Stimulated activated naive CD8-positive, alpha-beta T cell treated with anti-CD3 and anti-CD28 coated beads, Interleukin-15, Interleukin-2, amounts not matched to agents 100 ng/mL and 50 ng/mL, for 24 hours (primary cell): ENCODE data around the gene AUTS2.

ENCODE experiments used
- H3K27ac Mint-ChIP-seq: one replicate; pipeline ENCODE4 v1.8.0; 2021; ENCODE audit warnings: mild to moderate bottlenecking, mixed read lengths
- H3K27me3 Mint-ChIP-seq: one replicate; pipeline ENCODE4 v1.8.0; 2021; ENCODE audit warnings: mixed read lengths
- H3K36me3 Mint-ChIP-seq: one replicate; pipeline ENCODE4 v1.8.0; 2021; ENCODE audit warnings: low read depth, mixed read lengths
- H3K4me1 Mint-ChIP-seq: one replicate; pipeline ENCODE4 v1.8.0; 2021; ENCODE audit warnings: low read depth, mixed read lengths
- H3K4me3 Mint-ChIP-seq: one replicate; pipeline ENCODE4 v1.8.0; 2021; ENCODE audit warnings: mild to moderate bottlenecking, mixed read lengths
- H3K9me3 Mint-ChIP-seq: one replicate; pipeline ENCODE4 v1.8.0; 2021; ENCODE audit warnings: mixed read lengths

The AUTS2 gene

DNA sequence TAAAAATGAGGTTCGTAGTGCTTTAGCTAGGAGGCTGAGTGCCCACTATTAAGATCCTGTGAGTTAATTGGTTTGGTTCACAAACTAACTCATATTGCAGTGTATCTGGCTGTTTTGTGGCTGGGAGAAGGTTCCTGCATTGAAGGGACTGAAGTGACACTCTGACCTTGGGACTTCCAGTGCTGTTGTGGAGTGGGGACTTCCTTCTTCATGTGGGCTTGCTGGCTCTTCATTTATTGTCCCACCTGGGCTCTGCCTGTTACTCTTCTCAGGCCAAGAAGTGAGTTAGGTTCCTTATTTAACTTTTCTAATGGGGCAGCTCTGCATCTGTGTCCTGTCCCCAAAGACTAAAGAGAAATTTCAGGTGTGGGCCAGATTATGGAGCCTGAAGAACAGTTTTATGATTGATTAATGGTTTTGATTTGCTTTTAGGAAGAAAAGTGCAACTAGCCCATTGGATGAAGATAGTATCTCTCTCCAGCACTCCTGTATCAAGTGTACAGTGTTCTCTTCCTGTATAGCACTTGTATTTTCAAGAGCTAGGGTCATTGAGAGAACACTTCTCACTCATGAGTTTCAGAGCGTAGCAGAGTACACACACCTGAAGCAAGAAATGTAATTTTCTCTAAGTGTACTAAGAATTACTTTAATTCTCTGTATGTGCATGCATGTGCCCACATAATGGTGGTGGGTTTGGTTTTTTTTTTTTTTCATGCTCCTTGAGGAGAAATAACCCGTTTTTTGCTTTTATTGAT, 54.8 kb downstream of the AUTS2 start:
- Mint-ChIP-seq H3K36me3 (no peaks in the 10 kb centered on the region), H3K4me1 (peaks cover 13% of the 10 kb centered on the region), H3K9me3 (no peaks in the 10 kb centered on the region), H3K27me3 (peaks cover 4% of the 10 kb centered on the region), H3K27ac (no peak overlapping the region), H3K4me3 (no peak overlapping the region)

GRCh38 chr7:69653806-69654205, 55.5 kb downstream of the AUTS2 start:
- Mint-ChIP-seq H3K9me3 (no peaks in the 10 kb centered on the region), H3K27me3 (no peaks in the 10 kb centered on the region), H3K27ac (no peak overlapping the region), H3K36me3 (no peaks in the 10 kb centered on the region), H3K4me1 (peaks cover 13% of the 10 kb centered on the region), H3K4me3 (no peak overlapping the region)

- H3K27me3 Mint-ChIP-seq: no peaks in the 10 kb centered on the region
- no peaks in the 10 kb centered on the region for H3K36me3 Mint-ChIP-seq
- no peak overlapping the region for H3K4me3 Mint-ChIP-seq
- peaks cover 13% of the 10 kb centered on the region for H3K4me1 Mint-ChIP-seq
- no peaks in the 10 kb centered on the region for H3K9me3 Mint-ChIP-seq
- H3K27ac Mint-ChIP-seq: no peak overlapping the region
Measured at GRCh38 chr7:69654381-69654780, 56.1 kb downstream of the AUTS2 start.

DNA sequence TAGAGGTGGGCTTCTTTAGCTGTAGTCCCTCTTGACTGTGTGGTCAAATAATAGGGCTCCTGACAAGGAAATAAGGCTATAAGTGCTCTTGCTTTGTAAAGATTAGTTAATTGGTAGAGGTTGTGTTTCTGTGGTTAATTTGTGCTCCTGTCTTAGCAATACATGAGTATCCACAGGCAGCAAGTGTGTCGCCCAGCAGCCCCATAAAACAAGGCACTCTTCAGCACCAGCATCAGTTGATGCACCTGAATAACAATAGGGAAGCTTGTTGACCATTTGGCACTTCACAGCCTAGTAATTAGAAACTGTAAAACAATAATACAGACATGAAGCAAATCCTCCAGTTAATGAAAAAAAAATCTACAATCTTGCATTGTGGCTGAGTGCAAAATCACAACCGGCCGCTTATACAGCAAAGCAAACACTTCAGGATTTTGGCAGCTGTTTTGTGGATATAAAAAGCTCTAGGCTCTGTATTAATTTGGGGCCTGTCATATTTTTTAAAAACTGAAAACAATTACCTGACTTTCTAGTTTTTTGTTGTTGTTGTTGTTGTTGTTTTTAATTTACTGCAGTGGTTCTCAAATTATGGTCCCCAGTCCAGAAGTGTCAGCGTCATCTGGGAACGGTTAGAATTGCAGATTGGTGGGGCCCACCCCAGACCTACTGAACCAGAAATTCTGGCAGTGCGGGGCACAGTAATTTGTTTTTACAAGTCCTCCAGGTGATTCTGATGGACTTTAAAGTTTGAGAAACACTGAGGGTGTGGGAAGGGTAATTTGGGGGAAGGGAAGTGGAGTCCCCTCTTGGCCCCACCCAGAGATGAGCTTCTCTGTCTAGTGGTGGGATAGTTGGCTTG, 56.8 kb downstream of the AUTS2 start:
- H3K4me3 Mint-ChIP-seq: no peak overlapping the region
- H3K27ac Mint-ChIP-seq: no peak overlapping the region
- H3K9me3 Mint-ChIP-seq: no peaks in the 10 kb centered on the region
- H3K36me3 Mint-ChIP-seq: no peaks in the 10 kb centered on the region
- H3K27me3 Mint-ChIP-seq: no peaks in the 10 kb centered on the region
- H3K4me1 Mint-ChIP-seq: peaks cover 13% of the 10 kb centered on the region

GRCh38 chr7:69656077-69656476, 57.8 kb downstream of the AUTS2 start:
- no peaks in the 10 kb centered on the region for H3K36me3 Mint-ChIP-seq
- no peaks in the 10 kb centered on the region for H3K27me3 Mint-ChIP-seq
- H3K4me1 Mint-ChIP-seq: peaks cover 7% of the 10 kb centered on the region
- H3K27ac Mint-ChIP-seq: no peak overlapping the region
- no peak overlapping the region for H3K4me3 Mint-ChIP-seq
- no peaks in the 10 kb centered on the region for H3K9me3 Mint-ChIP-seq

DNA sequence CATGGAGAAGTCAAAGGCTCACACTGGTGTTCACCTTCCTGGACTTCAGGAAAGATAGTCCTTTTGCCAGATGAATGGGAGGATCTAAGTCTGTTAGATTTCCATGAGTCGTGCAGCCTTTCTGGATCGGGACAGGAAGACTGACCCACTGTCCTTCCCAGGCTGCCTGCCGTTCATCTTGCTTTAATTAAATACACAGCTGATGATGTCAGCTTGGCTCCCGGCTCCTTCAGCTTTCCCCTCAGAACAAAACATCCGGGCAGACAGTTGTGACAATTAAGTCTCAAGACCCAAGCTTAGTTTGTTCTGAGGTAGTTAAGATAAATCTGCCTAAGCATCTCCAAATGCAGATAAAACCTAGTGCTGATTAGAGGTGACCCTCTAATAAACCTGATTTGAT, 58.6 kb downstream of the AUTS2 start:
- Mint-ChIP-seq H3K4me3 (no peak overlapping the region), H3K27me3 (no peaks in the 10 kb centered on the region), H3K36me3 (no peaks in the 10 kb centered on the region), H3K27ac (no peak overlapping the region), H3K4me1 (peaks cover 4% of the 10 kb centered on the region), H3K9me3 (no peaks in the 10 kb centered on the region)

DNA sequence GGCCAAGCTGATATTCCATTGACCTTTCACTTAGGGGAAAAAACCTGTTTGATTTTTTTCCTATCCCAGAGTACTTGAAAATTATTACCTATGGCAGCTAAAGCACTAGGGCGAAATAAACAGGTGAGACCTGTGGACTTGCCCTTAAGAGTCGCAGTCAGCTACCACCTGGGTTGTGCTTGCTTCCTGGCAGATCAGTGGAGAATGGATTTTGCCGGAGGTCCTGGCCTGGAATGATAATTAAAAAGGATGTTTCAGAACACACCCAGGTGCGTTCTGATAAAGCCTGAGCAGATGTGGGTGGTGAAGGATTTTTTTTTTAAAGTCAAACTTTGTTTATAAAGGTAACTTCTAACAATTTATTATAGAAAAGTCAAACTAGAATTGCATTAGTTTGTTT, 59.1 kb downstream of the AUTS2 start:
- peaks cover 4% of the 10 kb centered on the region for H3K4me1 Mint-ChIP-seq
- H3K36me3 Mint-ChIP-seq: no peaks in the 10 kb centered on the region
- no peak overlapping the region for H3K4me3 Mint-ChIP-seq
- H3K9me3 Mint-ChIP-seq: no peaks in the 10 kb centered on the region
- H3K27me3 Mint-ChIP-seq: no peaks in the 10 kb centered on the region
- no peak overlapping the region for H3K27ac Mint-ChIP-seq

DNA sequence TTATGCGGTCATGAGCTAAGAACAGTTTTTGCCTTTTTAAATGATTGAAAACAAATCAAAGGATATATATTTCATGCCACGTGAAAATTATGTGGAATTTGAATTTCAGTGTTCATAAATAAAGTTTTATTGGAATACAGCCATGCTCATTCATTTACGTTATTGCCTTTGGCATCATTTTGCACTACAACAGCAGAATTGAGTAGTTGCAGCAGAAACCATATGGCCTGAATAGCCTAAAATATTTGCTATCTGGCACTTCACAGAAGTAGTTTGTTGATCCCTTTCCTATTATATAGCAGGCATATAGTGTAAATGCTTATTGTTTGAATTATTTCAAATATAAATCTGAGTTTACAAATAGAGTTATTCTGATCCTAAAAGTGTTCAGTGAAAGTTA, 59.7 kb downstream of the AUTS2 start:
- H3K27ac Mint-ChIP-seq: no peak overlapping the region
- no peaks in the 10 kb centered on the region for H3K9me3 Mint-ChIP-seq
- H3K36me3 Mint-ChIP-seq: no peaks in the 10 kb centered on the region
- no peaks in the 10 kb centered on the region for H3K27me3 Mint-ChIP-seq
- peaks cover 4% of the 10 kb centered on the region for H3K4me1 Mint-ChIP-seq
- H3K4me3 Mint-ChIP-seq: no peak overlapping the region

DNA sequence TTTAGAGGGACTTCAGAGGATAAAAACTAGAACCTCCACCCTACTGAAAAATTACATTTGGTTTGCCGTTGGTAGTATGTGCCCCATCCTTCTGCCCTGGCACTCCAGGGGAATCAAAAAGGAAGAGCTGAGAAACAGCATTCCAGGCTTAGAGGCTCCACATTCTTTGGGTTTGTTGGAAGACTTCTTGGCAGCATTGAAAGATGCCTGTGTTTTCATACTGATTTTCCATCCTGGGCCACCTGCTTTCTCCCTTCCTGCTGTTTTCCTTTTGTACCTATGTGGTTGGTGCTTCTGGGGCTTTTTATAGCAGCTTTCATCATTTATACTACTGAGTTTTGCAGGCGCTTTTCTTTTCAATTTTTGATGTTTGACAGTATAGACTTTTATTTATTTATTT, 61.7 kb downstream of the AUTS2 start:
- H3K27ac Mint-ChIP-seq: no peak overlapping the region
- H3K9me3 Mint-ChIP-seq: no peaks in the 10 kb centered on the region
- no peak overlapping the region for H3K4me3 Mint-ChIP-seq
- peaks cover 3% of the 10 kb centered on the region for H3K4me1 Mint-ChIP-seq
- no peaks in the 10 kb centered on the region for H3K36me3 Mint-ChIP-seq
- H3K27me3 Mint-ChIP-seq: peaks cover 3% of the 10 kb centered on the region

DNA sequence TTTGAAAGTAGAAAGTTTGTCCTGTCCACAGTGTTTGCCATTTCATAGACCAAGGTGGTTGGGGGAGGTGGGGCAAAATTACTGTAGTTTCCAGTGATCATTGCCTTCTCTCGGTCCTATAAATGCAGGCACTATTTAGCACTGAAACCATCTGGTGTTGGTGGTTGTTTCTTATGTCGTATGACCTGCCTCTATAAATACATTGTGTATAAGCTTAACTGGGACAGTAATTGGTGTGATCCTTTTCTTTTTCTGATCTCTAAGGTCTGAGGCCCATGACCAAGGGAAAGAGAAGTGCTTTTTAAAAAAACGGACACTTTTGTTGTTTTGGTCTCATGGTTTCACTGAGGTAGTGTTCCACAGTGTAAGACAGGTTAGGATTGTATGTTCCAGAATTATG, 63.1 kb downstream of the AUTS2 start:
- Mint-ChIP-seq H3K9me3 (no peaks in the 10 kb centered on the region), H3K27me3 (peaks cover 3% of the 10 kb centered on the region), H3K4me3 (no peak overlapping the region), H3K4me1 (peaks cover 3% of the 10 kb centered on the region), H3K27ac (no peak overlapping the region), H3K36me3 (no peaks in the 10 kb centered on the region)

- Mint-ChIP-seq H3K36me3 (no peaks in the 10 kb centered on the region), H3K9me3 (peaks cover 4% of the 10 kb centered on the region), H3K27ac (no peak overlapping the region), H3K4me1 (peaks cover 9% of the 10 kb centered on the region), H3K27me3 (peaks cover 7% of the 10 kb centered on the region), H3K4me3 (no peak overlapping the region)
Measured at GRCh38 chr7:69663911-69664832, 65.9 kb downstream of the AUTS2 start.

GRCh38 chr7:69665369-69665768, 67.1 kb downstream of the AUTS2 start:
- Mint-ChIP-seq H3K27me3 (peaks cover 7% of the 10 kb centered on the region), H3K36me3 (no peaks in the 10 kb centered on the region), H3K9me3 (peaks cover 4% of the 10 kb centered on the region), H3K4me3 (no peak overlapping the region), H3K27ac (no peak overlapping the region), H3K4me1 (peaks cover 9% of the 10 kb centered on the region)

- H3K9me3 Mint-ChIP-seq: peaks cover 4% of the 10 kb centered on the region
- H3K4me1 Mint-ChIP-seq: peaks cover 9% of the 10 kb centered on the region
- H3K36me3 Mint-ChIP-seq: no peaks in the 10 kb centered on the region
- peaks cover 7% of the 10 kb centered on the region for H3K27me3 Mint-ChIP-seq
- H3K27ac Mint-ChIP-seq: no peak overlapping the region
- H3K4me3 Mint-ChIP-seq: no peak overlapping the region
Measured at GRCh38 chr7:69668339-69668870, 70.1 kb downstream of the AUTS2 start.

DNA sequence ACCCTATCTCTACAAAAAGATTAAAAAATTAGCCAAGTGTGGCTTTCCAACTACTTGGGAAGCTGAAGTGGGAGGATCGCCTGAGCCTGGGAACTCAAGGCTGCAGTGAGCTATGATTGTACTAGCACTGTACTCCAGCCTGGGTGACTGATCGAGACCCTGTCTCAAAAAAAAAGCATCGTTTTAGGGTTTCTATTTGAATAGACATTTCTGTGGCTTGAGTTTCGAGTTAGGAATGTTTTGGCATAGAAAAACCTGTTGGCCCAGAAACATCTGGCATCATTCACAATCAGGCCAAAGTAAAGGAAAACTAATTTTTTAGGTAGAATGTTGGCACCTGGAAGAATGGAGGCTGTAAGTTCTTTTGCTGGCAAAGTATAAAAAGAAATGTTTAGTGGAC, 72.4 kb downstream of the AUTS2 start:
- no peak overlapping the region for H3K27ac Mint-ChIP-seq

More for the DNA sequence above, 72.4 kb downstream of the AUTS2 start:
- Mint-ChIP-seq H3K4me3 (no peak overlapping the region), H3K4me1 (peaks cover 6% of the 10 kb centered on the region), H3K27me3 (peaks cover 3% of the 10 kb centered on the region), H3K36me3 (no peaks in the 10 kb centered on the region), H3K9me3 (peaks cover 4% of the 10 kb centered on the region)
